ENCODE measurements around the gene SPRED1.

SPRED1 gene

GRCh38 chr15:38294126-38294525 lies 41.5 kb downstream of the SPRED1 start:
- H3K4me3 ChIP-seq (ENCODE audit: low read depth in 1 of 2, low read length in 2 of 2) = no peak overlapping the region
- no peak overlapping the region for H3K27ac ChIP-seq (ENCODE audit: low read depth, low read length)
- H3K36me3 ChIP-seq (ENCODE audit: insufficient read depth, low read length) = no peaks in the 10 kb centered on the region
- no peak overlapping the region for H3K9ac ChIP-seq (ENCODE audit: low read length)
- no peaks in the 10 kb centered on the region for H3K27me3 ChIP-seq (ENCODE audit: control insufficient read depth in 1 of 2, insufficient read depth in 2 of 2, low read length in 2 of 2)
- peaks cover 19% of the 10 kb centered on the region for H3K4me1 ChIP-seq (ENCODE audit: insufficient read depth, low read length)
- H3K9me3 ChIP-seq (ENCODE audit: low read length) = no peaks in the 10 kb centered on the region

- Histone ChIP-seq H3K27me3 (ENCODE audit: control insufficient read depth in 1 of 2, insufficient read depth in 2 of 2, low read length in 2 of 2) (no peaks in the 10 kb centered on the region), H3K9ac (ENCODE audit: low read length) (no peak overlapping the region), H3K9me3 (ENCODE audit: low read length) (no peaks in the 10 kb centered on the region), H3K36me3 (ENCODE audit: insufficient read depth, low read length) (no peaks in the 10 kb centered on the region), H3K4me3 (ENCODE audit: low read depth in 1 of 2, low read length in 2 of 2) (no peak overlapping the region), H3K4me1 (ENCODE audit: insufficient read depth, low read length) (peaks cover 21% of the 10 kb centered on the region), H3K27ac (ENCODE audit: low read depth, low read length) (no peak overlapping the region)
These were observed 45.2 kb downstream of the SPRED1 start for GRCh38 chr15:38297623-38298388.

GRCh38 chr15:38299216-38299615 lies 46.6 kb downstream of the SPRED1 start:
- H3K9ac ChIP-seq (ENCODE audit: low read length) = no peak overlapping the region
- no peaks in the 10 kb centered on the region for H3K36me3 ChIP-seq (ENCODE audit: insufficient read depth, low read length)
- H3K9me3 ChIP-seq (ENCODE audit: low read length) = no peaks in the 10 kb centered on the region
- no peaks in the 10 kb centered on the region for H3K27me3 ChIP-seq (ENCODE audit: control insufficient read depth in 1 of 2, insufficient read depth in 2 of 2, low read length in 2 of 2)
- no peak overlapping the region for H3K27ac ChIP-seq (ENCODE audit: low read depth, low read length)
- H3K4me1 ChIP-seq (ENCODE audit: insufficient read depth, low read length) = peaks cover 21% of the 10 kb centered on the region
- H3K4me3 ChIP-seq (ENCODE audit: low read depth in 1 of 2, low read length in 2 of 2) = no peak overlapping the region

- Histone ChIP-seq H3K9me3 (ENCODE audit: low read length) (no peaks in the 10 kb centered on the region), H3K4me1 (ENCODE audit: insufficient read depth, low read length) (peaks cover 21% of the 10 kb centered on the region), H3K27ac (ENCODE audit: low read depth, low read length) (no peak overlapping the region), H3K36me3 (ENCODE audit: insufficient read depth, low read length) (no peaks in the 10 kb centered on the region), H3K27me3 (ENCODE audit: control insufficient read depth in 1 of 2, insufficient read depth in 2 of 2, low read length in 2 of 2) (no peaks in the 10 kb centered on the region), H3K4me3 (ENCODE audit: low read depth in 1 of 2, low read length in 2 of 2) (no peak overlapping the region), H3K9ac (ENCODE audit: low read length) (no peak overlapping the region)
These were observed 47.8 kb downstream of the SPRED1 start for GRCh38 chr15:38300395-38300794.

- H3K4me3 ChIP-seq (ENCODE audit: low read depth in 1 of 2, low read length in 2 of 2) = no peak overlapping the region
- H3K27ac ChIP-seq (ENCODE audit: low read depth, low read length) = no peak overlapping the region
- no peaks in the 10 kb centered on the region for H3K4me1 ChIP-seq (ENCODE audit: insufficient read depth, low read length)
These were observed 51.8 kb downstream of the SPRED1 start for GRCh38 chr15:38304481-38304880.

GRCh38 chr15:38307251-38307650 lies 54.6 kb downstream of the SPRED1 start:
- no peak overlapping the region for H3K9ac ChIP-seq (ENCODE audit: low read length)
- H3K27ac ChIP-seq (ENCODE audit: low read depth, low read length) = no peak overlapping the region
- H3K9me3 ChIP-seq (ENCODE audit: low read length) = no peaks in the 10 kb centered on the region
- no peak overlapping the region for H3K4me3 ChIP-seq (ENCODE audit: low read depth in 1 of 2, low read length in 2 of 2)
- no peaks in the 10 kb centered on the region for H3K36me3 ChIP-seq (ENCODE audit: insufficient read depth, low read length)
- no peaks in the 10 kb centered on the region for H3K27me3 ChIP-seq (ENCODE audit: control insufficient read depth in 1 of 2, insufficient read depth in 2 of 2, low read length in 2 of 2)
- no peaks in the 10 kb centered on the region for H3K4me1 ChIP-seq (ENCODE audit: insufficient read depth, low read length)

More at GRCh38 chr15:38304481-38304880, 51.8 kb downstream of the SPRED1 start:
- H3K9me3 ChIP-seq (ENCODE audit: low read length) = no peaks in the 10 kb centered on the region
- H3K36me3 ChIP-seq (ENCODE audit: insufficient read depth, low read length) = no peaks in the 10 kb centered on the region
- no peak overlapping the region for H3K9ac ChIP-seq (ENCODE audit: low read length)
- no peaks in the 10 kb centered on the region for H3K27me3 ChIP-seq (ENCODE audit: control insufficient read depth in 1 of 2, insufficient read depth in 2 of 2, low read length in 2 of 2)

GRCh38 chr15:38307861-38308641 lies 55.4 kb downstream of the SPRED1 start:
- no peaks in the 10 kb centered on the region for H3K27me3 ChIP-seq (ENCODE audit: control insufficient read depth in 1 of 2, insufficient read depth in 2 of 2, low read length in 2 of 2)
- H3K27ac ChIP-seq (ENCODE audit: low read depth, low read length) = no peak overlapping the region
- H3K4me3 ChIP-seq (ENCODE audit: low read depth in 1 of 2, low read length in 2 of 2) = no peak overlapping the region
- H3K9ac ChIP-seq (ENCODE audit: low read length) = no peak overlapping the region
- no peaks in the 10 kb centered on the region for H3K36me3 ChIP-seq (ENCODE audit: insufficient read depth, low read length)
- no peaks in the 10 kb centered on the region for H3K9me3 ChIP-seq (ENCODE audit: low read length)
- H3K4me1 ChIP-seq (ENCODE audit: insufficient read depth, low read length) = no peaks in the 10 kb centered on the region

- Histone ChIP-seq H3K4me3 (ENCODE audit: low read depth in 1 of 2, low read length in 2 of 2) (no peak overlapping the region), H3K27ac (ENCODE audit: low read depth, low read length) (no peak overlapping the region), H3K4me1 (ENCODE audit: insufficient read depth, low read length) (no peaks in the 10 kb centered on the region), H3K36me3 (ENCODE audit: insufficient read depth, low read length) (no peaks in the 10 kb centered on the region), H3K9me3 (ENCODE audit: low read length) (no peaks in the 10 kb centered on the region), H3K9ac (ENCODE audit: low read length) (no peak overlapping the region), H3K27me3 (ENCODE audit: control insufficient read depth in 1 of 2, insufficient read depth in 2 of 2, low read length in 2 of 2) (no peaks in the 10 kb centered on the region)
These were observed 56.2 kb downstream of the SPRED1 start for GRCh38 chr15:38308797-38309196.

GRCh38 chr15:38312190-38312589 lies 59.6 kb downstream of the SPRED1 start:
- H3K4me3 ChIP-seq (ENCODE audit: low read depth in 1 of 2, low read length in 2 of 2) = no peak overlapping the region
- peaks cover 4% of the 10 kb centered on the region for H3K4me1 ChIP-seq (ENCODE audit: insufficient read depth, low read length)

GRCh38 chr15:38316311-38316710 lies 63.7 kb downstream of the SPRED1 start:
- H3K4me1 ChIP-seq (ENCODE audit: insufficient read depth, low read length) = peaks cover 4% of the 10 kb centered on the region
- no peaks in the 10 kb centered on the region for H3K9me3 ChIP-seq (ENCODE audit: low read length)
- no peaks in the 10 kb centered on the region for H3K27me3 ChIP-seq (ENCODE audit: control insufficient read depth in 1 of 2, insufficient read depth in 2 of 2, low read length in 2 of 2)
- no peak overlapping the region for H3K9ac ChIP-seq (ENCODE audit: low read length)
- no peak overlapping the region for H3K4me3 ChIP-seq (ENCODE audit: low read depth in 1 of 2, low read length in 2 of 2)
- no peak overlapping the region for H3K27ac ChIP-seq (ENCODE audit: low read depth, low read length)
- H3K36me3 ChIP-seq (ENCODE audit: insufficient read depth, low read length) = no peaks in the 10 kb centered on the region

More at GRCh38 chr15:38312190-38312589, 59.6 kb downstream of the SPRED1 start:
- Histone ChIP-seq H3K36me3 (ENCODE audit: insufficient read depth, low read length) (no peaks in the 10 kb centered on the region), H3K27ac (ENCODE audit: low read depth, low read length) (no peak overlapping the region), H3K9ac (ENCODE audit: low read length) (no peak overlapping the region), H3K9me3 (ENCODE audit: low read length) (no peaks in the 10 kb centered on the region), H3K27me3 (ENCODE audit: control insufficient read depth in 1 of 2, insufficient read depth in 2 of 2, low read length in 2 of 2) (no peaks in the 10 kb centered on the region)

- Histone ChIP-seq H3K27ac (ENCODE audit: low read depth, low read length) (no peak overlapping the region), H3K27me3 (ENCODE audit: control insufficient read depth in 1 of 2, insufficient read depth in 2 of 2, low read length in 2 of 2) (no peaks in the 10 kb centered on the region), H3K36me3 (ENCODE audit: insufficient read depth, low read length) (peaks cover 7% of the 10 kb centered on the region), H3K4me3 (ENCODE audit: low read depth in 1 of 2, low read length in 2 of 2) (no peak overlapping the region), H3K4me1 (ENCODE audit: insufficient read depth, low read length) (peaks cover 4% of the 10 kb centered on the region), H3K9me3 (ENCODE audit: low read length) (no peaks in the 10 kb centered on the region), H3K9ac (ENCODE audit: low read length) (no peak overlapping the region)
These were observed 67.5 kb downstream of the SPRED1 start for GRCh38 chr15:38320181-38320580.
